PC-9 (cell line): ENCODE results near the gene UTF1. TPM values are rescaled to one million over a fixed set of nuclear protein-coding genes. Genes with fewer than 3 reads are reported as not detected.

Experiments
- microRNA-seq: library from miRNA; unstranded; fragments of <30 nt; microRNA quantifications from one replicate; pipeline ENCODE4 v1.2.0, GENCODE V29; 2021; ENCODE audit warnings: borderline number of aligned reads, borderline replicate concordance
- total RNA-seq: library from RNA; stranded (reverse); gene quantifications from 2 replicates; pipeline ENCODE4 v1.2.3, GENCODE V29; 2021

UTF1 gene
- total RNA-seq, 1 experiment from 2014 or later, result not detected

Small RNA genes lying within 50 kb of the gene (microRNA-seq; reads per million reads assigned to microRNA genes)
- not detected for gene MIR202

Other genes with a start within 250 kb of the UTF1 start
- not detected in 2 replicates for gene ADGRA1, start 142.3 kb upstream of the UTF1 start, total RNA-seq
- gene KNDC1, start 70.0 kb upstream of the UTF1 start, total RNA-seq, result 1.2 and 1.7 TPM in 2 replicates
- not detected in 2 replicates for gene VENTX, start 7.6 kb downstream of the UTF1 start, total RNA-seq
- 18.3 and 31.5 TPM in 2 replicates for gene ADAM8, start 46.7 kb downstream of the UTF1 start, total RNA-seq
- gene TUBGCP2, start 78.7 kb downstream of the UTF1 start, total RNA-seq, result 40.7 and 52.8 TPM in 2 replicates
- gene ZNF511, start 78.7 kb downstream of the UTF1 start, total RNA-seq, result 40.1 and 44.7 TPM in 2 replicates
- gene CALY, start 106.7 kb downstream of the UTF1 start, total RNA-seq, result not detected in 2 replicates
- gene PRAP1, start 117.2 kb downstream of the UTF1 start, total RNA-seq, result not detected in 2 replicates
- gene FUOM, start 127.8 kb downstream of the UTF1 start, total RNA-seq, result 7.4 and 12.5 TPM in 2 replicates
- 86.6 and 90.7 TPM in 2 replicates for gene ECHS1, start 143.1 kb downstream of the UTF1 start, total RNA-seq
- 5.7 and 9.5 TPM in 2 replicates for gene PAOX, start 149.0 kb downstream of the UTF1 start, total RNA-seq
- gene MTG1, start 163.9 kb downstream of the UTF1 start, total RNA-seq, result 33.0 and 45.9 TPM in 2 replicates
- not detected in 2 replicates for gene SPRN, start 194.4 kb downstream of the UTF1 start, total RNA-seq
- 1.0 and 2.0 TPM in 2 replicates for gene SCART1, start 223.7 kb downstream of the UTF1 start, total RNA-seq